HEK293T (cell line): ENCODE data around the gene APC2.

Source experiments
- ARNT ChIP-seq: fragments of 450-650 bp; IDR thresholded peaks from 2 replicates; pipeline ENCODE4 v1.6.1; 2017; ENCODE audit warnings: mild to moderate bottlenecking
- BHLHE40 ChIP-seq: fragments of 450-650 bp; IDR thresholded peaks from 2 replicates; pipeline ENCODE4 v1.6.1; 2016; ENCODE audit warnings: mild to moderate bottlenecking, moderate library complexity, borderline replicate concordance
- CTBP1 ChIP-seq: fragments of 450-650 bp; IDR thresholded peaks from 2 replicates; pipeline ENCODE4 v1.6.1; 2016; ENCODE audit warnings: borderline replicate concordance
- ELF4 ChIP-seq: fragments of 450-650 bp; IDR thresholded peaks from 2 replicates; pipeline ENCODE4 v1.6.1; 2017; ENCODE audit warnings: antibody characterized with exemption
- FOXA1 ChIP-seq: fragments of 450-650 bp; IDR thresholded peaks from 2 replicates; pipeline ENCODE4 v1.6.1; 2016; ENCODE audit warnings: mild to moderate bottlenecking
- FOXM1 ChIP-seq: fragments of 450-650 bp; IDR thresholded peaks from 2 replicates; pipeline ENCODE4 v1.6.1; 2017; ENCODE audit warnings: mild to moderate bottlenecking, borderline replicate concordance
- L3MBTL2 ChIP-seq: fragments of 450-650 bp; conservative IDR thresholded peaks from 2 replicates; pipeline ENCODE4 v1.6.1; 2016; ENCODE audit warnings: mild to moderate bottlenecking
- LEF1 ChIP-seq: fragments of 450-650 bp; IDR thresholded peaks from 2 replicates; pipeline ENCODE4 v1.6.1; 2017; ENCODE audit warnings: mild to moderate bottlenecking, borderline replicate concordance
- PKNOX1 ChIP-seq: fragments of 450-650 bp; IDR thresholded peaks from 2 replicates; pipeline ENCODE4 v1.6.1; 2016
- SP1 ChIP-seq: fragments of 450-650 bp; IDR thresholded peaks from 2 replicates; pipeline ENCODE4 v1.6.1; 2017
- SUZ12 ChIP-seq: fragments of 450-650 bp; IDR thresholded peaks from 2 replicates; pipeline ENCODE4 v1.6.1; 2016; ENCODE audit warnings: mild to moderate bottlenecking
- TARDBP ChIP-seq: fragments of 450-650 bp; IDR thresholded peaks from 2 replicates; pipeline ENCODE4 v1.6.1; 2016

DNA sequence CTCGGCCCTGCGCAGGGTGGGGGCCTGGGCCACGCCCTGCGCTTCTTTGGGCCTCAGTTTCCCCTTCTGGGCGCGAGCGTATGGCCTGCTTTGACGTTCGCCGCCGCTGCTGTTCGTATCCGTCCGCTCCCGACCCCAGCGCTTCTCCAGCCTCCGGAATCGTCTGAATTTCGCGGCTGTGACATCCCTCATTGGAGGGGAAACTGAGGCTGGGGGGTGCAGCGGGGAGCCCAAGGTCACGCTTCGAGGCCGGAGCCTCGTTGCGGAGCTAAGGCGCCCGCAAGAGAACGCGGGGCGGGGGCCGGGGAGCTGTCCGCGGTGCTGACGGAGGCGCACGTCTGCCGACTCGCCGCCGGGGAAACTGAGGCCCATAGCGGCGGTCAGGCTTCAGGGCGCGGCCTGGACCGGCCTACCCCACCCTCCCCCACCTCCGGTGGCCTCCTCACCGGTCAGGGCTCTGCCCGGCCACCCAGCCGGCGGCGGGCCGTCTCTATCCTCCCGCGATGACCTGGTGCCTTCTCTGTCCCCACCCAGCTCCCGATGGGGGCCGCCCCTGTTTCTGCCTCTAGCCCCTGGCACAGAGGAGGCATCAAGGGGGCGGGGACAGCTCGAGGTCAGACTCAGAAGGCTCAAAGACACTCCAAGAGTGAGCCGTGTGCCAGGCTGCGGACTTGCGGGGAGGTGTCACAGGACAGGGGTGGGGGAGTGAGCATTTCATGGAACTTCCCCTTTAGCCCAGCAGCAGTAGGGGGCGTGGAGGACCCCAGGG is 3.0 kb upstream of the APC2 start:
- TF ChIP-seq LEF1 (no peak), FOXA1 (no peak), BHLHE40 (no peak), FOXM1 (no peak), PKNOX1 (no peak), TARDBP (no peak), SUZ12 (no peak), ELF4 (no peak), ARNT (no peak), L3MBTL2 (no peak), SP1 (no peak), CTBP1 (no peak)
